ENCODE results near the gene GRM4.
A peak's percentile ranks its signal among the peaks of the same experiment; 100 is the strongest.

GRM4 gene

GRCh38 chr6:34041385-34041784 is 104.5 kb downstream of the GRM4 start:
- no peak for DNase-seq

- no peak for DNase-seq
Observed at GRCh38 chr6:34039943-34040342, 105.9 kb downstream of the GRM4 start.

GRCh38 chr6:34037151-34037550 is 108.7 kb downstream of the GRM4 start:
- DNase-seq: no peak

GRCh38 chr6:34036357-34037069 is 109.4 kb downstream of the GRM4 start:
- no peak for DNase-seq

- no peak for DNase-seq
Observed at GRCh38 chr6:34035704-34036356, 110.1 kb downstream of the GRM4 start.

- DNase-seq: no peak
Observed at GRCh38 chr6:34035161-34035560, 110.7 kb downstream of the GRM4 start.

- no peak for DNase-seq
Observed at GRCh38 chr6:34032856-34033255, 113.0 kb downstream of the GRM4 start.

- no peak for DNase-seq
Observed at GRCh38 chr6:34031625-34032383, 114.1 kb downstream of the GRM4 start.

- DNase-seq: no peak
Observed at GRCh38 chr6:34030831-34031624, 114.9 kb downstream of the GRM4 start.

GRCh38 chr6:34029489-34030280 is 116.2 kb downstream of the GRM4 start:
- DNase-seq: no peak

GRCh38 chr6:34028691-34029360 is 117.1 kb downstream of the GRM4 start:
- no peak for DNase-seq

GRCh38 chr6:34027939-34028441 is 117.9 kb downstream of the GRM4 start:
- no peak for DNase-seq

- peak; percentile 5 to 71 (median 56) for DNase-seq
Observed at GRCh38 chr6:34027445-34027936, 118.4 kb downstream of the GRM4 start.

GRCh38 chr6:34025861-34026260 is 120.0 kb downstream of the GRM4 start:
- no peak for DNase-seq

GRCh38 chr6:34025112-34025807 is 120.6 kb downstream of the GRM4 start:
- no peak for DNase-seq

GRCh38 chr6:34022873-34023255 is 123.0 kb downstream of the GRM4 start:
- DNase-seq: no peak

- no peak for DNase-seq
Observed at GRCh38 chr6:34022250-34022872, 123.5 kb downstream of the GRM4 start.

GRCh38 chr6:34021554-34022190 is 124.2 kb downstream of the GRM4 start:
- DNase-seq: no peak

- no peak for DNase-seq
Observed at GRCh38 chr6:34020807-34021553, 124.9 kb downstream of the GRM4 start.

All from stimulated activated naive CD4-positive, alpha-beta T cell (primary cell).